ENCODE results near the gene TOMM7. TPM values are rescaled to one million over a fixed set of nuclear protein-coding genes. Genes with fewer than 3 reads are reported as not detected.

TOMM7 gene
- total RNA-seq, 2 experiments from 2014 or later: 269 to 297 TPM

- no peak for DNase-seq
- intact Hi-C loops (cut with micrococcal nuclease): no loop called here
- CTCF ChIA-PET: interaction anchor here (2.5 kb wide), 1 partner anchor 11 kb away, joined by 15 read pairs; no protein-coding TSS in a partner anchor
- Mint-ChIP-seq H3K27me3 (ENCODE audit: low read depth) (peaks cover 10% of the 10 kb centered on the region), H3K9me3 (no peaks in the 10 kb centered on the region), H3K27ac (no peak overlapping the region), H3K4me3 (no peak overlapping the region), H3K4me1 (ENCODE audit: low read depth) (no peaks in the 10 kb centered on the region), H3K36me3 (ENCODE audit: low read depth) (no peaks in the 10 kb centered on the region)
Observed at GRCh38 chr7:22771872-22772228, 50.8 kb downstream of the TOMM7 start.

GRCh38 chr7:22771194-22771871 is 51.3 kb downstream of the TOMM7 start:
- CTCF ChIA-PET: interaction anchor here (1.0 to 2.5 kb wide), 2 partner anchors 11 kb away, joined by 6 to 15 read pairs; no protein-coding TSS in a partner anchor
- Mint-ChIP-seq H3K4me1 (ENCODE audit: low read depth) (no peaks in the 10 kb centered on the region), H3K9me3 (no peaks in the 10 kb centered on the region), H3K27ac (no peak overlapping the region), H3K27me3 (ENCODE audit: low read depth) (peaks cover 10% of the 10 kb centered on the region), H3K36me3 (ENCODE audit: low read depth) (no peaks in the 10 kb centered on the region), H3K4me3 (no peak overlapping the region)
- intact Hi-C loops (cut with micrococcal nuclease): no loop called here
- no peak for DNase-seq

- peaks cover 1% of the 10 kb centered on the region for H3K9me3 Mint-ChIP-seq
Observed at GRCh38 chr7:22765609-22766008, 57.0 kb downstream of the TOMM7 start.

More at GRCh38 chr7:22765609-22766008, 57.0 kb downstream of the TOMM7 start:
- intact Hi-C loops (cut with micrococcal nuclease): no loop called here
- H3K4me3 Mint-ChIP-seq: no peak overlapping the region
- no peak for DNase-seq
- CTCF ChIA-PET: no interaction called here
- peaks cover 22% of the 10 kb centered on the region for H3K27me3 Mint-ChIP-seq (ENCODE audit: low read depth)
- H3K36me3 Mint-ChIP-seq (ENCODE audit: low read depth): no peaks in the 10 kb centered on the region
- no peak overlapping the region for H3K27ac Mint-ChIP-seq
- H3K4me1 Mint-ChIP-seq (ENCODE audit: low read depth): no peaks in the 10 kb centered on the region

Other genes starting within 250 kb of the TOMM7 start
- 1 to 10 TPM; 3.8 to 4.0 TPM for gene IL6, start 95.6 kb downstream of the TOMM7 start, total RNA-seq
- gene HYCC1, start 191.3 kb upstream of the TOMM7 start, total RNA-seq: 10 to 100 TPM; 19.5 to 19.7 TPM

All from activated naive CD4-positive, alpha-beta T cell treated with anti-CD3 and anti-CD28 coated beads for 36 hours (primary cell).